HG02571 (cell line): ENCODE measurements around the gene WBP2NL.
A peak's percentile ranks its signal among the peaks of the same experiment; 100 is the strongest.
"Not testable (repeated sequence)": the region's sequence is repeated elsewhere in the genome, so short reads cannot be mapped to it uniquely, and the experiment has no call there.

Experiments used
- ATAC-seq: cut with Tn5 transposase; IDR thresholded peaks from one replicate; pipeline ENCODE4 v1.9.1; 2021; ENCODE audit warnings: mild to moderate bottlenecking, moderate library complexity; ENCODE audit not compliant: unreplicated experiment

WBP2NL gene, protein sequence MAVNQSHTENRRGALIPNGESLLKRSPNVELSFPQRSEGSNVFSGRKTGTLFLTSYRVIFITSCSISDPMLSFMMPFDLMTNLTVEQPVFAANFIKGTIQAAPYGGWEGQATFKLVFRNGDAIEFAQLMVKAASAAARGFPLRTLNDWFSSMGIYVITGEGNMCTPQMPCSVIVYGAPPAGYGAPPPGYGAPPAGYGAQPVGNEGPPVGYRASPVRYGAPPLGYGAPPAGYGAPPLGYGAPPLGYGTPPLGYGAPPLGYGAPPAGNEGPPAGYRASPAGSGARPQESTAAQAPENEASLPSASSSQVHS

DNA sequence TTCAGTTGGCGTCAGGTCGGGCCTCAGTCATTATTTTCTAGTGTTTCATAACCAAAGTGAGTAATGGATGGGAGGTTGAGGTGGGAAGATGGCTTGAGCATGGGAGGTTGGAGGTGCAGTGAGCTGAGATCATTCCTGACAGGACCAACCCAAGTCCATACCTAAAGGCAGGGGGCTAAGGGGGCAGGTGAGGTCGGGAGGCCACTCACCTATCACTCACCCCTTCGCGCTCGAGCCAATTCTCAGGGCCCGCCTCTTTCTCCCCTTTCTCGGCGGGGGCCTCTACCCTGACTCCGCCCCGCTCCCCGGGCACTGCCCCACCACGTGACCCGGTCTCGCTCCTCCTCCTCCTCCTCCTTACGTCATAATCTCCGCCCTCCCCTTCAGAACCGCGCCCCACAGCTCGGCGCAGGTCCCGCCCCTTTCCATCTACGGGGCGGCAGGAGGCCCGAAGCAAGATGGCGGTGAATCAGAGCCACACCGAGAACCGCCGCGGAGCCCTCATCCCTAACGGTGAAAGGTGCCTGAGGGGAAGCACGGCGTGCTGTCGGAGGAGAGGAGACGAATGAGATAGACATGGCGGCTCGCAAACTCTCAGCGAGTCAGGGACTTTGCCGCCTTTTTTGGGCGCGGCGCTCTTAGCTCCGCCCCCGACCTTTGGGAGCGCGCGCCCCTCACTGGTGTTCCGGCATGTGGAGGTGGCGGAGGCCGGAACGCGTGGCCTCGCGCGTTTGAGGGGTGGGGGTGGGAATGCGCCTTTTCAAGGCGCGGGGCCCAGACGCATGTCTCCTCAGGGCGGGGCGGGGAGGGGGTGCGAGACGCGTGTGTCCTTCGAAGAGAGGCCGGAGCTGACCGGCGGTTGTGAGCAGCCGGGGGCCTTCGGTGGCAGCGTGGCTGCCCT lies at the start of gene WBP2NL:
TSS of gene WBP2NL (plus strand) at position 428 of the 901 bp plus-strand sequence. CDS start at position 459, 31 bp downstream.
- peak; percentile 86 for ATAC-seq

DNA sequence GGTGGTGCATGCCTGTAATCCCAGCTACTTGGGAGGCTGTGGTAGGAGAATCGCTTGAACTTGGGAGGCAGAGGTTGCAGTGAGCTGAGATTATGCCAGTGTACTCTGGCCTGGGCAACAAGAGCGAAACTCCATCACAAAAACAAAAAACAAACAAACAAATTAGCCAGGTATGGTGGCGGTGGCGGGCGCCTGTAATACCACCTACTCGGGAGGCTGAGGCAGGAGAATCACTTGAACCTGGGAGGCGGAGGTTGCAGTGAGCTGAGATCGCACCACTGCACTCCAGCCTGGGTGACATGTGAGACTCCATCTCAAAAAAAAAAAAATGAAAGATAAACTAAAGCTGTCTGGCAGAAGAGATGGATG lies 49.7 kb upstream of the WBP2NL start:
- ATAC-seq, result not testable (repeated sequence)

DNA sequence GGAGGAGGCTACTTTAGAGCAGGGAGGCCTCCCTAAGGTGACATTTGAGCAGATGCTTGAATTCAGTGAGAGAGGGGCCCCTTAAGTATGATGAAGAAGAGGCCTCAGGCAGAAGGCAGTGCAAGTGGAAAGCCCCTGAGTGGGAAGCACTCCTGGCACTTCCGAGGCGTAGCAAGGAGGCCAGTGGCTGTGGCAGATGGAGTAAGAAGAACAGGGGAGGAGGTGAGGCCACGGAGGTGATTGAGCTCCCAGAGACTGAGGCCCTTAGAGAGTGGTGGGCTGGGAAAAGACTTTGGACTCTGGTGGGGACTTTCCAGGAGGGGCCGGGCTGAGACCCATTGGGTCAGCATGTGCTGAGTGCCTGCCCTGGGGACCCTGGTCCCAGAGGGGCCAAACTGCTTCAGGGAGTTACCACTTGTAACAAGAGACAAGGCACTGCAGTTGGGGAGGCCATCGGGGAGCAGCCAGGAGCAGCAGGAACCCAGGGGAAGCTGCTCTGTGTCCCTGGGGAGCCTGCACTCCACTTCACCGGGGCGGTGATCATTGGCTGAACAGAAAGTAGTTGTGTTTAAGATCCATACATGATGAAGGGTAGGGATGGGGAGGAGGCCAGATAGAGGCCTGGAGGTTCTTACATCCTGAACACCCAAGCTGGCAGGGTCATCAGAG lies 49.2 kb upstream of the WBP2NL start:
- ATAC-seq, result no peak

DNA sequence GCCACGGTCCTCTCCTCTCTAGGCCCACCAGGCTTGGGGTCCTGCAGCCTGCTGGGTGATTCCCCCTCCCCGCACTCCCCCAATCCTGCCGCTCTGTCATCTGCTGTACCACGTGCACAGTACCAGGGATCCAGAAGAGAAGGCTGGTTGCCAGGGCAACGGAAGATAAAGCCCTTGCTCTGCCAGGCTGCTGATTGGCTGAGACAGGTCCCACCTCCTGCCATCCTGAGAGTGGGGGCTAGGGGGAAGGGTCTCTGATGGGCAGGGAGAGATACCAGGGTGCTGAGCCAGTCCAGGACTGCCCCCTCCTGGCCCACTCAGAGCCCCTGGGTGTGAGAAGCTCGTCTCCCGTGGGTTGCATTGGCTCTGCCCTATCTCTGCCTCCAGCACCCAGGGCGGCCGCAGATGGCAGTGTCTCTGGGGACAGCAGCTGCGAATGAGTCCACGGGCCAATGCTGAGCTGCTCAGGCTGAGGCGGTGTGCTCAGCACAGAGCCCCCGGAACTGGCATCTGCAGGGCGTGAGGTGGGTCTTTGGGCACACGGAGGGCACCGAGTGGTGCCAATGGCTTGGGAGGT lies 46.6 kb upstream of the WBP2NL start, which contains the start of gene SMIM45:
TSS of gene SMIM45 (plus strand) at position 253 of the 577 bp plus-strand sequence.
- ATAC-seq, result no peak

DNA sequence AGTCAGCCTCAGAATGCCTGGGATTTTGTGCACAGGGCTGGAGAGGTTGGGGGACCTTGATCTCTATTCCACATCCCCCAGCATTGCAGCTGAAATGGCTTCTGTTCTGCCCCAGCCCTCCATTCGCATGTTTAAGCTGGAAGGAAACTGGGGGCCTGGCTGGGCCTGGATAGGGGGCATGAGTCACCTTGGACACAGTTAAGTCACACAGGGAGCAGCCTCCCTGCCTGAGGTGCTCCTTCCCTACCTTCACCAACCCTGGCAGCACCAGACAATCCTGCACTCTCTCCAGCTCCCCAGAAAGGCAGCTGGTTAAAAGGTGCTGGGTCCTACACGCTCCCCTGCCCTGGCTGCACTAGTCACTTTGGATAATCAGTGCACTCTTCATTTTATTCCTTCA lies 45.9 kb upstream of the WBP2NL start:
- no peak for ATAC-seq

DNA sequence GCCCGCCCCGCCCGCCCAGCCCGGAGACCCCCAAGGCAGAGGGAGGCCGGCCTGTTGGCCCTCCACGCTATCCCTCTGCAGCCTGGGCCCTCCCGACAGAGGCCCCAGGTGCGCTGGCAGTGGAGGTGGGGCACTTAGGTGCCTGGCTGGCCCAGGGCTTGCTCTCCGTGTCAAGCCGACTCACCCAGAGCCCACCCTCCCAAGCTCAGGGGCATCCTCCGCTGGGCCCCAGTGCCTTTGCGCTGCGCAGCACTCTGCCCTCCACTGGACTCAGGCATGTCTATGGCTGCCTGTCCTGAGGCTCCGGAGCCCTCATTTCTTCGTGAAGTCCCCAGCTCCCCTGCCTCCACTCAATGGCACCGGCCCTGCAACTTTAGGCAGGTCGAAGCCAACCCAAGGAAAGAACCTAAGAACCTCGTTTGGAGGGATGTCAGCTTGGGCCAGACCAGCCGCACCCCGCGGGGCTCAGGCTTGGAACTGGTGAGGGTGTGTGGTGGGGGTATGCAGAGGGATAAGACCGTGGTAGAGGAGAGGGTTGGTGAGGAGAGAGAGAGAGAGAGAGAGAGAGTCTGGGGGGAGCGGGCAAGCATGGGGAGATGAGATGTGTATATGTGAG lies 40.5 kb upstream of the WBP2NL start:
- no peak for ATAC-seq

DNA sequence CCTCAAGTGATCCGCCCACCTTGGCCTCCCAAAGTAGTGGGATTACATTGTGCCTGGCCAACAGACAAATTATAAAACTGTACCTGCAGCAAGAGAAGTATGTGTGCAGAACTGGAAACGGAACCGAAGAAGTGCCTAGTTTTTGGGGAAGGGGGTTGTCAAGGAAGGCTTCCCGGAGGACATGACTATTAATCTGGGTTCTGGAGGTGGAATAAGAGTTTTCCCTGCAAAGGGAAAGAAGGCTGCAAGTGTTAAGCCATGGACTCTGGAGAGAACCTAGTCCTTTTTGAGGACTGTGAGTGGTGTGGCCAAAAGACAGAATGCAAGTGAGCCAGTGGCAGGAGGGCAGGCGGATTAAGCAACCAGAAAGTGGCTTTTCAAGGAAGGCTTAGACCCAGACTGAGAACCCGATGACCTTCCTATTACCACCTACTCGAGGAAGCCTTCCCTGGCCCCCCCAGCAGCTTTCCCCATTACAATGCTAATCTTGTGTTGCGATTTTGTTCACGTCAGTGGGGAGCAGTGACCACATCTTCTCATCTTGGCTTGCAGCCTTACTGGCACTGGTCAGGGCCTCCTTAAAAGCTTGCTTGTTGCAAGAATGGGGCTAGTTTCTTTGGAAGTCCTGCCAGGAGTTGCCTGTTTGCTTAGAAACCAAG lies 35.0 kb upstream of the WBP2NL start:
- ATAC-seq, result no peak

DNA sequence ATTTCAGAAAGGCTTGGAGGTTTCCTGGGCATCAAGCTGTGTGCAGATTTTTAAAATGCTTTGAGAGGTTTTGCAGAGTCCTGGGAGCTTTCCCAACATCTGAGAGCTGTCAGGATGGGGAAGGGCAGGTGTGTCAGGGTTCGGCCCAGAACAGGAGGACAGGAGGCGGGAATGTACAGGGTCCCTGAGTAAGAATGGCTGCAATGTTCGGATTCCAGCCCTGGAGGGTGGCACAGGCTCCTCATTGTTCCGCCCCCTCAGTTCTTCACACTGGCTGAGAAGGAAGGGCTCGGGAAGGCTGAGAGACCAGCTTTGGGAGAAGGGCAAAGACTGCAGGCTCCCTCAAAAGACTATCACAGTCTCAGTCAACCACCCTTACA lies 34.5 kb upstream of the WBP2NL start:
- no peak for ATAC-seq

DNA sequence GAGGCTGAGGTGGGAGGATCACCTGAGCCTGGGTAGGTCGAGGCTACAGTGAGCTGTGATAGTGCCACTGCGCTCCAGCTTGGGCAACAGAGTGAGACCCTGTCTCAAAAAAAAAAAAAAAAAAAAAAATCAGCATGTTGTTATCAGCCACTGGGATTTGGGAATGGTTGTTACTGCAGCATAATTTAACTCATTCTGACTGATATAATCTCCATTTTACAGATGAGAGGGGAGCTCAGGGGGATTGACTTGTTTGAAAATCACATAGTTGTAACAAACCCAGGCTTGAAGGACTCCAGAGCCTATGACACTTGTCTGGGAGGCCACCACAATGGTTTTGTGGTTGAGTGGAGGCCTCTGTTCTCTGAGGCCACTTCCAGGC lies 32.4 kb upstream of the WBP2NL start:
- ATAC-seq, result no peak

DNA sequence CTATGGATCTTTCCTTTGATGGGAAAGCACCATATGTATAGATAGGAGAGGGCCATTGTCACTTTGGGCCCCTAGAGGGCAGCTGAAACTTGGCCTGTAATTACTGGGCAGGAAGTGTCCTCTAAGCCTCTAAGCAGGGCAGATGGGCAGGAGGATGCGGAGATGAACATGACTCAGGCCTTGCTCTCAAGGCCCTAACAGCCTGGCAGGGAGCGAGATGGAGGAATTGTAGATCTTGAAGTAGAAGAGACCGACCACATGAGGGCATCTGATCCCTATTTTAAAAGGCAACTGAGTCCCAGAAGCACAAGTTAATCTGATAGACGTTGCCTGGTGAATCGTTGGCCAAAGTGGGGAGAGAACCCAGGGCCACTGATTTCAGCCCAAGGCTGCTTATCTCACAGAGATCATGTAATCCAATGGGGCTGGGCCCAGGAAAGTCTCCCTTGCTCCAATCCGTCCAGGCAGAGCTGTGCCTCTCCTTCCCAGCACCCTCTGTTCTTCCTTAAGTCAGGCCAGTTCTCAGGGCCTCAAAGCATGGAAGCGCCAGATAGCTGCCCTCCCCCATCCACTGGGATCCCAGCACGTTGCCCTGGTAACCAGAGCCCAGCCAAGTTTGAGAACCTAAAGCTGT lies 31.9 kb upstream of the WBP2NL start:
- no peak for ATAC-seq

DNA sequence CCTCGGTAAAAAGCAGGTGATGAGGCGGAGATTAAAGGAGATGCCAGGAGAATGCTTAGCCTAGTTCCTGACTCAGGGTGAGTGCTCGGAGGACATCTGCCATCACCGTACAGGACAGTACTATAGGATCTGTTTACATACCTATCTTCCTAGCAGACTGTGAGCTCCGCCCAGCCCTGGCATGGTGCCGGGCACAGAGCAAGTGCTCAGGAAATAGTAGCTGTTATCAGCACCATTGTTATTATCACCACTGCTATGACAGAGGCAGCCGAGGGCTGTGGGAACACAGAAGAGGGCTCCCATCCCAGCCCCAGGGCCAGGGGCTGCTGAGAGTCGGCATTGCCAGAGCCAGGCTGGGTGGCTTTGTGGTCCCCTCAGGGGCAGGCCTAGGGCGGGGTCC lies 30.0 kb upstream of the WBP2NL start:
- no peak for ATAC-seq

DNA sequence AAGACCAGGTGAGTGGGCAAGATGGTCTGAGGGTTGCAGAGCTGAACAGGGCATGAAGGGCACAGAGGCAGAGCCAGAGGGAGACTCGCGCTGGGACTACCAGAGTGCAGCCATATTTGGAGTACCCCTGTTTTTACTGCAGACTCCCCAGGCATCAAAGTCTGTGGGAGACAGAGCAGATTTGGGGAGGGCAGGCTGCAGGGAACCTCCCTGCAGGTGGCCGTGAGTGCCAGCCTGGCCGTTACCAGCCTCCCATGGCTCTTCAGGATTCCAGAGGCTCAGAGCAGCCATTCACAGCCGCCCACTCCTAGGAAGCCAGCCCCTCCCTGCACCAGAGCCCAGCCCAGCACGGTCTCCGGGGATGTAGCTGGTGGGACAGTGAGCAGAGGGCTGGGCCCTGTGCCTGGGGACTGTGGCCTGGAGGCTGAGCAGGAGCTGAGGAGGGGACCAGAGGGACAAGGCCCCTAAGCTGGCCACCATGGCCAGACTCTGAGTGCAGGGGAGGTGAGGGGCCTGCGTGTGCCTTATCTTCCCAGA lies 29.4 kb upstream of the WBP2NL start, which contains the start of gene SEPTIN3:
TSS of gene SEPTIN3 (plus strand) at position 334 of the 537 bp plus-strand sequence. CDS start 2,050 bp downstream, outside the sequence.
- no peak for ATAC-seq

DNA sequence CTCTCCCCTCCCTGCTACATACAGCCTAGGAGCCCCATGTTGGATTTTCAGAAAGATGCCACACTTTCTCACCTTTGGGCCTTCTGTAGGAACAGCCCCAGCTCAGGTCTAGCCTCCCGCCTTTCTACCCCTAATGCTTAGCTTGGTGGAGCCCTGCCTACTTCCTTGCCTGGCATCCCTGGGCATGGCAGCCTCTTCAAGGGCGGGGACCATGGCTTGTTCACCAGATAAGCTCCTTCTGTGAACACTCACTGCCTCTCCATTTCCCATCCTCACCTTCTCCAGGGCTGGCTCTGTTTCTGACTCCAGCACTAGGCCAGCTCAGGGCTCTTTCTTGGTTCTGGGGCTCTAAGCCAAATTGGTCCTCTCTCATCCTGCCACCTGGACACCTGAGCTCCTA lies 28.0 kb upstream of the WBP2NL start:
- ATAC-seq, result no peak

DNA sequence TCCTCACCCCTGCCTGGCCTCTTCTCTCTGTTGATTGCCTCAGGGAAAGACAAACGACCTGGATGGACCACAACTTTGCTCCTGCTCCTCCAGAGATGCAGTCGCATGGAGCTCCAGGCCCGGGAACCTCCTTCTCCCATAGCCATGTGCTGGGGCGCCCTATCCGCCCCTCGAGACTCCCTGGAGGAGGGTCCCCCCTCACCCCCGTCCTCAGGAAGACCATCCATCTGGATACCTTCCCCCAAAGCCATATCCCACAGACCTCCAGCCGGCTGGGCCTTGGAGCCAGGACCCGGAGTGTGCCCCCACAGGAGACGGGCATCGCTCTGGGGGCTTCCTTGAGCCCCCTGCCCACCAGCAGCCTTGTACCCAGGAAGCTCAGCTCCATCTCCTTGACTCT lies 27.2 kb upstream of the WBP2NL start:
- ATAC-seq, result no peak

DNA sequence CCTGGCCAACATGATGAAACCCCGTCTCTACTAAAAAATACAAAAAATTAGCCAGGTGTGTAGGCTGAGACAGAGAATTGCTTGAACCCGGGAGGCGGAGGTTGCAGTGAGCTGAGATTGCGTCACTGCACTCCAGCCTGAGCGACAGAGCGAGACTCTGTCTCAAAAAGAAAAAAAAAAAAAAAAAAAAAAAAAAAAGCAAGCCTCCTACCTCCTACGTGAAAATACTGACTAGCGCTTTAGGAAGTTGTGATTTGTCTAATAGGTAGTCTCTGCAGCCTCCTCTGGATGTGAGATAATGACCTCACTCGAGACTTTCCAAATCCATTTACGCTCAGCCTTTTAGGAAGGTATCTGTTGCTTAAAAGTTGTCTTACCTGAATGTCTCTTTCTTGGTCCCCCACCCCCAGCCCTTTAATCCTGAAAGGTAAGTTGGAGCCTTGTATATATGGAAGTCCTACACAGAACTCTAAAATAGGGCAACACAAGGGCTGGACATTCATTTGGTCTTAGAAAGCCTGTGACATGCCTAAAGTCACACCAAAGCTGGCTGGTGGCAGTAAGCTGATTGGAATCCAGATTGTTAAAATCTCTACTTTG lies 23.8 kb upstream of the WBP2NL start:
- ATAC-seq, result no peak

DNA sequence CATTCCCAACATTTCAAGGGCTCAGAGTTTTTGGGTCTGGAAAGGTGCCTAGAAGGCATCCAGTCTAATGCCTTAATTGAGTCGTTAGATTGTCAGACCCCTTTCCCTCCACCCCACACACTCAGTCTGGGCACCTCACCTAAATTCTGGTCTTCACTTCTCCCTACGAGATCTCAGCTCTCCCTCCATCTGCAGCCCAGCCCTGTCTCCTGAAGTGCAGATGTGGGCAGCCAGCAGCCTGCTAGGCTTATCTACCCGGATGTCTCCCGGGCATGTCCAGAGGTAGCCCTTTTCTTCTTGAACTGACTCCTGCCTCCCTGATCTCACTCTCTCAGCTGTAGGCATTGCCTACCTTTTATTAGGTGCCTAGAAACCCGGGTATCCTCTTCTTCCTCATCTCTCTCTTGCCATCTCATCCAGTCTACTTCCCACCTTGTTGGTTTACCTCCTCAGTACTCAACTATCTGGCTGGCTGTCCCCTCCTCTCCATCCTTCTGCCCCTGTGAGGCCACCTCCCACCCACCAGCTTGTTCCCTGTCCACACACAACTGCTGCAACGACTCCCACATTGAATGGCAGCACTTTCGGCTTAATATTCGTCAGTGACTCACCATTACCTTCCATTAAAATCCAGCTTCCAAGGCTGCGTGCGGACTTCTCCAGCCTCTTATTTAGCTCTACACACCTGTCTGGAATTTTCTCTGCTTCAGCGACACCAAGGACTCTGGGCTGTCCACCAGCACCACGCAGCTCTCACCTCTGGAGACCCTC lies 23.1 kb upstream of the WBP2NL start:
- ATAC-seq, result no peak

DNA sequence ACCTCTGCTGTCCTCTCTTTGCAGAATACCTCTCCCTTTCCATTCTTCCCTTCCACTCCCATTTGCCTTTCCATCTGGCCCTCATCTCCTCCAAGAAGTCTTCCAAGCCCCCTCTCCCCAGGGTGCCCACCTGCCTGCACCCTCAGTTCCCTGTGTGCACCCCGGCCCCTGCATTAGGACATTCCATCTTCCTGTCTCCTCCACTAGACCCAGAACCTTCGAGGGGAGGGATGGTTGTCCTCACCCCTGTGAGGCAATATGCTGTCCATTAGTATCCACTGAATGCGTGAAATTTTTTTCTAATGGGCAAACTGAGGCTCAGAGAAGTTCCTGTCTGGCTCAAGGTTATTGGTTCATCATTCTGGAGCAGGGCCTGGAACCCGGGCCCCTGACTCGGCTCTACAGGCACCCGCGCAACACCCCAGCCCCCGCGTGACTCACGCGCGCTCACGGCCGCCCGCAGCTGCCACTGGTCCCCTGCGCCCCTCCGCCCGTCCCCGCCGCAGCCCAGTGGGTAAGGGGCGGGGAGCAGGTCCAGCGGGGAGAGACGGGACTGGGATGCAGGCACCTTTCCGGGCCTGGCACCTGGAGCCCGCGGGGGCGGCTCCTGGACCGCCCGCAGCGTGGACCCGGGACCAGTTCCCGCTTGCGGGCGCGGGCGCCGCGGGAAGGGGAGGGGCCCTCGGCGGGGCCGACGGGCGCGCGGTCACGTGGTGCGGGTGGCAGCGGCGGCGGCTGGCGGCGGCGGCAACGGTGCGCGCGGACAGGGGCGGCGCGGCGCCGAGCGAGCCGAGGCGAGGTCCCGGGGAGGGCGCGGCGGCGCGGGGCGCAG lies 22.3 kb upstream of the WBP2NL start:
- ATAC-seq, result no peak
